Measurements from ENCODE around the gene OR5AU1.
"Not testable (repeated sequence)": the region's sequence is repeated elsewhere in the genome, so short reads cannot be mapped to it uniquely, and the experiment has no call there.

Gene OR5AU1

DNA sequence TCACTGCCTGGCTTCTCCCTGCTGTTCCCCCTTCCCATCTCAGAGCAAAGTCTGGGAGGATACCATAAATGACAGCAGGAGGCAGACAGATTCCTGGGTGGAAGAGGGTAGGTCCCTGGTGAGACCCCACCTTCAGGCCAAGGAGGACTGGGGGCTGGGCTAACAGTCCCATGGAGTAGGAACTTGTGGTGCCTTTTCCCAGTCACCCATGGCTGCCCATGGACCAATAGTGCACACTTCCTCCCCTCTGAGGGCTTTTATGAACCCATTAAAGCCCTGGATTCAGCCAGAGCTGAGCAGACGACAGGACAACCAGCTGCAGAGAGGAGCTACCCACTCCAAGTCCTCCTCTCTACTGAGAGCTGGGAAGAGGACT is 36.6 kb upstream of the OR5AU1 start:
- H3K27ac Mint-ChIP-seq: no peak overlapping the region
- peaks cover 6% of the 10 kb centered on the region for H3K9me3 Mint-ChIP-seq
- no peak for DNase-seq (ENCODE audit: low spot score)
- H3K4me3 Mint-ChIP-seq: peak overlapping the region; percentile 73
- H3K4me1 Mint-ChIP-seq (ENCODE audit: low read depth): peaks cover 10% of the 10 kb centered on the region
- H3K27me3 Mint-ChIP-seq (ENCODE audit: low read depth): peaks cover 20% of the 10 kb centered on the region
- H3K36me3 Mint-ChIP-seq (ENCODE audit: low read depth): no peaks in the 10 kb centered on the region

DNA sequence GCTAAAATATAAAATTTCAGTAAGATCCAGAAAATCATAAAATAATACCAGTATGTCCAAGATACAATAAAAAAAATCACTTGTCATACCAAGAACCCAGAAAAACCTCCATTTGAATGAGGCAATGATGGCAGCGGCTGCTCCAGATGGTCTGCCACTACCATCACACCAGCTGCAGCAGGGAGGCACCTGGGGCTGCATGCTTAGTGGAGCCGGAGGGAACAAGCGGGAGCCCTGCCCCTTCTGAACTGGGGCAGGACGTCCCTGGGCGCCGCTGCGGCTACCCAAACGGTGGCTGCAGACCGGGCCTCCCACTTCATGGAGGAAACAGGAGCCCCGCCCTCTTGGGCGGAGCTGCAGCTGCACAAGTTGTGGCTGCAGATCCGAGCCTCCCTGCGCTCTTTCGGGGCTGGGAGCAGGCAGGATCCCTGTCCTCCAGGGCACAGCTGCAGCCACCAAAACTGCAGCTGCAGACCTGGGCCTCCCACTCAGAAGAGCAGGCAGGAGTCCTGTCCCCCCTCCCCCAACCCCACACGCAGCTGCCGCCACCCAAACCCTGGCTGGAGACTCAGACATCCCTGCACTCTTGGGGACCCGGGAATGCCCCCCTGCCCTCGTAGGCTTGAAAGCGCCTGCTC is 36.1 kb upstream of the OR5AU1 start:
- Mint-ChIP-seq H3K4me1 (ENCODE audit: low read depth) (peaks cover 10% of the 10 kb centered on the region), H3K4me3 (peak overlapping the region; percentile 73), H3K36me3 (ENCODE audit: low read depth) (no peaks in the 10 kb centered on the region), H3K27ac (peak overlapping the region; percentile 41), H3K9me3 (peaks cover under 1% of the 10 kb centered on the region), H3K27me3 (ENCODE audit: low read depth) (peaks cover 20% of the 10 kb centered on the region)
- peak; percentile 70 for DNase-seq (ENCODE audit: low spot score)

DNA sequence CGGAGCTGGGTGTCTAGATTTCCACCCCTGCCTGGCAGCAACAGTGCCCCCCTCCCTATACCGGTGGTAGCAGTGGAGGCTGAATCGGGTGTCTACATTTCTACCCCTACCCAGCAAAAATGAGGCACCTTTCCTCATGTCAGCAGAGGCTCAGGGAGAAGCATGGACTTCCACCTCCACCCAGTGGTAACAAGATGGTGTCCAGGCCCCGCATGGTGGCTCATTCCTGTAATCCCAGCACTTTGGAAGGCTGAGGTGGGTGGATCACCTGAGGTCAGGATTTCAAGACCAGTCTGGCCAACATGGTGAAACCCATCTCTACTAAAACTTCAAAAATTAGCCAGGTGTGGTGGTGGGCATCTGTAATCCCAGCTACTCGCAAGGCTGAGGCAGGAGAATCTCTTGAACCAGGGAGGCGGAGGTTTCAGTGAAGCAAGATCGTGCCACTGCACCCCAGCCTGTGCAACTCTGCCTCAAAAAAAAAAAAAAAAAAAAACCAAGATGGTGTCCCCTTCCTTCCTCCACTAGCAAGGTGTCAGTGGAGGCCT is 35.5 kb upstream of the OR5AU1 start:
- H3K4me3 Mint-ChIP-seq: peak overlapping the region; percentile 73
- H3K27ac Mint-ChIP-seq: peak overlapping the region; percentile 41
- DNase-seq (ENCODE audit: low spot score): no peak
- no peaks in the 10 kb centered on the region for H3K9me3 Mint-ChIP-seq
- peaks cover 20% of the 10 kb centered on the region for H3K27me3 Mint-ChIP-seq (ENCODE audit: low read depth)
- H3K4me1 Mint-ChIP-seq (ENCODE audit: low read depth): peaks cover 10% of the 10 kb centered on the region
- no peaks in the 10 kb centered on the region for H3K36me3 Mint-ChIP-seq (ENCODE audit: low read depth)

DNA sequence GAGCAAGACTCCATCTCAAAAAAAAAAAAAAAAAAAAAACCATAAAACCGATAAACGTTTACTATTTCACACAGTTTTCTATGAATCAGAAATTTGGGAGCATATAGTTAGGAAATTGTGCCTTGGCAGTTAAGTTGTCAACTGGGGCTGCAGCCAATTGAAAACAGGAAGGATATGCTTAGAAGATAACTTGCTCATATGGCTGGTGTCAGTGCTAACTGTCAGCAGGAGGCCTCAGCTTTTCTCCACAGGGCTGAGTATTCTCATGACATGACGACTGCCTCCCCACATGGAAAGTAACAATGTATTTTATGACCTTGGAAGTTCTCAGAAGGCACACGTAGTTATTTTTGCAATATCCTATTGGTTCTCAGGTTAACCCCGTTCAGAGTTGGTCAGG is 29.6 kb upstream of the OR5AU1 start:
- H3K27ac Mint-ChIP-seq: no peak overlapping the region
- H3K4me1 Mint-ChIP-seq (ENCODE audit: low read depth): no peaks in the 10 kb centered on the region
- DNase-seq (ENCODE audit: low spot score): no peak
- peaks cover 4% of the 10 kb centered on the region for H3K9me3 Mint-ChIP-seq
- H3K36me3 Mint-ChIP-seq (ENCODE audit: low read depth): peaks cover 2% of the 10 kb centered on the region
- H3K27me3 Mint-ChIP-seq (ENCODE audit: low read depth): peaks cover 7% of the 10 kb centered on the region
- no peak overlapping the region for H3K4me3 Mint-ChIP-seq

DNA sequence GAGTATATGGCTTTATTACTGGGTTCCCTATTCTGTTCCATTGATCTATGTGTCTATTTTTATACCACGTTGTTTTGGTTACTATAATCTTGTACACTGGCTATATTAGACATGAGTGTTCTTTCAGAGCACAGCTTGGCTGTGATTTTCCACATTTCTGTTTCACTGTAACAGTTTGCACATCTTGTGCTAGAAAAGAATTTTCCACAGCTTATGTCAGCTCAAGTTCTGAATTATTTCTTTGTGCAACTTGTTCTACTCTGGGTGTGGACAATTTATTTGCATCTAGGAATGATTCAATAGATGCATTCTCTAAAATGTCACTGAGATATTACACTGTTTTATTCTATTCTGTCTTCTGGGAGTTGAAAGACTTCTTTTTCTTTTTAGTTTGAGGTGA is 28.4 kb upstream of the OR5AU1 start:
- H3K4me3 Mint-ChIP-seq: no peak overlapping the region
- H3K27me3 Mint-ChIP-seq (ENCODE audit: low read depth): peaks cover 10% of the 10 kb centered on the region
- no peak for DNase-seq (ENCODE audit: low spot score)
- no peak overlapping the region for H3K27ac Mint-ChIP-seq
- H3K36me3 Mint-ChIP-seq (ENCODE audit: low read depth): peaks cover 2% of the 10 kb centered on the region
- H3K4me1 Mint-ChIP-seq (ENCODE audit: low read depth): no peaks in the 10 kb centered on the region
- H3K9me3 Mint-ChIP-seq: peaks cover 4% of the 10 kb centered on the region

DNA sequence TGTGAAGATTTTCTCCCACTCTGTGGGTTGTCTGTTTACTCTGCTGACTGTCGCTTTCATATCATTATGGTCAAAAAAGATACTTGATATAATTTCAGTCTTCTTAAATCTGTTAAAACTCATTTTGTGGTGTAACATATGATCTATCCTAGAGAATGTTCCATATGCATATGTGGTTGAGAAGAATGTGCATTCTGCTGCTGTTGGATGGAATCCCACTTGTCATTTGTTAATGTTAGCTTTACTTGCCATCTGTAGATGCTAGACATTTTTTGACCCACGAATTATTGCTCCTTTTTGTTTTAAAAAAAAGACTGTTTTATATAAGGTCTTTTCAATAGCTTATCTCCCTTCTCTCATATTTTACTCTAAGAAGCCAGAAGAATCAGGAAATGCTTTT is 26.3 kb upstream of the OR5AU1 start:
- Mint-ChIP-seq H3K36me3 (ENCODE audit: low read depth) (peaks cover 2% of the 10 kb centered on the region), H3K27ac (no peak overlapping the region), H3K9me3 (peaks cover 4% of the 10 kb centered on the region), H3K4me1 (ENCODE audit: low read depth) (no peaks in the 10 kb centered on the region), H3K27me3 (ENCODE audit: low read depth) (peaks cover 17% of the 10 kb centered on the region), H3K4me3 (no peak overlapping the region)
- DNase-seq (ENCODE audit: low spot score): no peak

DNA sequence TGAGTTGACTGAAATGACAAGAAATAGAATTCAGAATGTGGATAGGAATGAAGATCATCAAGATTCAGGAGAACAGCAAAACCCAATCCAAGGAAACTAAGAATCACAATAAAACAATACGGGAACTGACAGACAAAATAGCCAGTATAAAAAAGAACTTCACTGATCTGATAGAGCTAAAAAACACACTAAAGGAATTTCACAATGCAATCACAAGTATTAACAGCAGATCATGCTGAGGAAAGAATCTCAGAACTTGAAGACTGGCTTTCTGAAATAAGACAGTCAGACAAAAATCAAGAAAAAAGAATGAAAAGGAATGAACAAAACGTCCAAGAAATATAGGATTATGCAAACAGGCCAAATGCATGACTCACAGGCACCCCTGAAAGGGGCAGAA is 15.3 kb upstream of the OR5AU1 start:
- H3K27ac Mint-ChIP-seq: no peak overlapping the region
- no peaks in the 10 kb centered on the region for H3K36me3 Mint-ChIP-seq (ENCODE audit: low read depth)
- H3K4me3 Mint-ChIP-seq: no peak overlapping the region
- no peaks in the 10 kb centered on the region for H3K9me3 Mint-ChIP-seq
- no peak for DNase-seq (ENCODE audit: low spot score)
- peaks cover 47% of the 10 kb centered on the region for H3K27me3 Mint-ChIP-seq (ENCODE audit: low read depth)
- no peaks in the 10 kb centered on the region for H3K4me1 Mint-ChIP-seq (ENCODE audit: low read depth)

DNA sequence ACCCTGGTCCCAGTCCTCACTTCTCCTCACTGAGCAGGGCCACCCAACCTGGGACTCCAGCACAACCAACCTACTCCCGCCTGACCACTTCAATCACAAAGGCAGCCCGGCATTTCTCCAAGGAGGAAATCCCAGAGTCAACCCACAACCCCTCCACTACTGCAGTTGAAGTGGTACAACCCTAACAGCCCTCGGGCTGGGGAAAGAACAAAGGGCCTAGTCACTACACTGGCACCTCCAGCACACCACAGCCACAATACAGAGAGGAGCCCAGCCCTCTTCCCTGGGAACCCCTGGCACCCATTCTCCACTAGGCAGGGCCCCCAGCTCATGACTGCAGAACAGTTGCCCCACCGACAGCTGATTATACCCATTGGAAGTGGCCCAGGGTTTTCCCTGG is 13.7 kb upstream of the OR5AU1 start:
- Mint-ChIP-seq H3K9me3 (no peaks in the 10 kb centered on the region), H3K27me3 (ENCODE audit: low read depth) (peaks cover 48% of the 10 kb centered on the region), H3K27ac (no peak overlapping the region), H3K4me3 (no peak overlapping the region), H3K4me1 (ENCODE audit: low read depth) (peaks cover 3% of the 10 kb centered on the region), H3K36me3 (ENCODE audit: low read depth) (no peaks in the 10 kb centered on the region)
- DNase-seq (ENCODE audit: low spot score): no peak

DNA sequence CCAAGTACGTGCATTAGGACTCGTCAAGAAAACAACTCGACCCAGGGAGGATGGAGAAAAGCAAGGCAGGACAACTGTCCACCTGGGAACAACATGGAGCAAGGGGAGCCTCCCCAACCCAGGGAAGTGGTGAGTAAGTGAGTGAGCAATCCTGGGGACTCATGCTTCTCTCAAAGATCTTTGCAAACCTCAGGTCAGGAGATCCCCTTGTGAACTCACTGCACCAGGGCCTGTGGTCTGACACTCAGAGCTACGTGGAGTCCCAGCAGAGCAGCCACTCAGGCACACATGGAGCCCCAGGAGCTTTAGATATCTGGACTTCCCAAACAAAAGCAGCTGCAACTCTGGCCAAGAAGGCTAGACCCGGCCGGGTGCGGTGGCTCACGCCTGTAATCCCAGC is 12.2 kb upstream of the OR5AU1 start:
- H3K4me3 Mint-ChIP-seq: no peak overlapping the region
- H3K27me3 Mint-ChIP-seq (ENCODE audit: low read depth): peaks cover 42% of the 10 kb centered on the region
- peaks cover 3% of the 10 kb centered on the region for H3K4me1 Mint-ChIP-seq (ENCODE audit: low read depth)
- no peak overlapping the region for H3K27ac Mint-ChIP-seq
- H3K36me3 Mint-ChIP-seq (ENCODE audit: low read depth): no peaks in the 10 kb centered on the region
- DNase-seq (ENCODE audit: low spot score): no peak
- no peaks in the 10 kb centered on the region for H3K9me3 Mint-ChIP-seq

DNA sequence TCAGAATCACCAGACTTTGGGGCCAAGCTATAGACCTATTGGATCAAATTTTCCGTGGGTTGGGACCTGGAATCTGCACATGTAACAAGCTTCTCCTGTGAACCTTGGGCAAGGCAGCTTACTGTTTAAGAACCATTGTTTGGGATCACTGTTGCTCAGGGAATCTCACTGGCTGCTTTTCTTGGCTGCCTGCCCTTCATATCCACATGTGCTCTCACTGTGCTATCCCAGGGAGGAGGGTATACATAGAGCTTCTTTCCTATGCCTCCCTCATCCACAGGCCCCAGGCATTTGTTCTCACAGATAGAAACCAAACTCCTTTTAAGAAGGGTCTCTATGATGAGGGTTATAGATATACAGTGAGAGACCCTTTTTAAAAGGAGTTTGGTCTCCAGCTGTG is 9.8 kb upstream of the OR5AU1 start:
- H3K9me3 Mint-ChIP-seq; H3K4me3 Mint-ChIP-seq; H3K27ac Mint-ChIP-seq; H3K4me1 Mint-ChIP-seq (ENCODE audit: low read depth); DNase-seq (ENCODE audit: low spot score); H3K36me3 Mint-ChIP-seq (ENCODE audit: low read depth): not testable (repeated sequence)
- peaks cover 34% of the 10 kb centered on the region for H3K27me3 Mint-ChIP-seq (ENCODE audit: low read depth)

DNA sequence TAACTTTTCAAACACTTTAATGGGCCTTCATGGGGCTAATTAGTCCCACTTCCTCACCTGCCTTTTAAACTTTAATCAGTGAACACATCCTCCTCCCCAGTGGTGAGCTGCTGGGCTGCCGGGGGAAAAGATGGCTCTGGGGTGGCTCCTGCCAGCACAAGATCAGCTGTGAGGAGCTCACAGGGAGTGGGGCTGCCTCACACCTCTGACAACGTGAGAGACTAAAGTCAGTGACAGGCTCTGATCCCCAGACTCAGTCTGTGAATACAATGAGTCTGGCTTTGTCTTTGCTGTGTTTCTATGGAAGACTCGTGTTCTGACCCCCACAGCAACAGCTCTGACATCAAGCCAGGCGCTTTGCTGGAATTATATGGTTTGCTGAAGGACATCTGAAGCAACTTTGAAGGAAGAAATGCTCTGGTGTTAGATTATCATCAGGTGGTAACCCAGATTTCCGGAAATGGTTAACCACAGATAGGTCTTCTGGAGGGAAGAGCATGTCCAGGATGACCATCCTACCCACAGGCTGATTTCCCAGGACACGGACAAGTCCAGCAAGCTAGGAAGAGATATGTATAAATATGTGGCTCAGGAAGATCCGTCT is 9.2 kb upstream of the OR5AU1 start:
- H3K9me3 Mint-ChIP-seq; H3K4me3 Mint-ChIP-seq; H3K27ac Mint-ChIP-seq; H3K36me3 Mint-ChIP-seq (ENCODE audit: low read depth); DNase-seq (ENCODE audit: low spot score); H3K4me1 Mint-ChIP-seq (ENCODE audit: low read depth): not testable (repeated sequence)
- H3K27me3 Mint-ChIP-seq (ENCODE audit: low read depth): peaks cover 32% of the 10 kb centered on the region

DNA sequence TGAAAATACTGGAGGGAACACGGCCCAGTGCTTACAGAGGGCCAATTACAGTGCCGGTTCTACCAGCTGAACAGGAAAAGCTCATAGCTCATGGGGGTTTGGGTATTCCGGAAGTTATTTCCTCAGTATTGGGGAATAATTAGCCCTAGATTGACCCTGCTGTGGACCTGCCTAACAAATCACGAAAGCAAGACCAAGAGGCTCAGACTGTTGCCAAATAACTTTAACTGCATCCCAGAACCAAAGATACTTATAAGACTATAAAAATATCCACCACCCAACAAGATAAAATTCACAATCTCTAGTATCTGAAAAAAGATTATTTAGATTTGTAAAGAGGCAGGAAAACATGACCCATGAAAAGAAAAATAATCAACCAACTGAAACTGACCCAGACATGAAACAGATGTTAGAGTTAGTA is 8.0 kb upstream of the OR5AU1 start:
- peaks cover 32% of the 10 kb centered on the region for H3K27me3 Mint-ChIP-seq (ENCODE audit: low read depth)

DNA sequence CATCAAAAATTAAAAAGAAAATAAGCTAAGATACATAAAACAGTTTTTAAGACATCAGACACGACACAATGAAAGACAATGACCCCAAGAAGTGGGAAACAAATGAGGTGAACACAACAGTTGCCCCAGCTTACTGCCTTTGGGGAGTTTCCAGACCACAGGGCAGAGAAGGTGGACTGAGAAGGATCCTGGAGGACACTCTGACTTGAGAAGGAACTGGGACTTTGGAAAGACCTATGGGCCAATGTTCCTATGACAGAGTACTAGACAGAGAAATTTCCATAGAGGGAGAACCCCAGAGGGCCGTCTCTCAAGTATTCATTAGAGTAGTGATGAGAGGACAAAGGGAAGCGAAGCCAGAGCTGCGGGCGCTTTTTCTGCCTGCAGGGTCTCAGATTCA is 6.2 kb upstream of the OR5AU1 start:
- Mint-ChIP-seq H3K9me3 (no peaks in the 10 kb centered on the region), H3K4me1 (ENCODE audit: low read depth) (peaks cover 3% of the 10 kb centered on the region), H3K27me3 (ENCODE audit: low read depth) (peaks cover 35% of the 10 kb centered on the region), H3K27ac (no peak overlapping the region), H3K36me3 (ENCODE audit: low read depth) (no peaks in the 10 kb centered on the region), H3K4me3 (no peak overlapping the region)
- DNase-seq (ENCODE audit: low spot score): no peak

More for the DNA sequence above, 8.0 kb upstream of the OR5AU1 start:
- H3K4me1 Mint-ChIP-seq (ENCODE audit: low read depth): peaks cover 3% of the 10 kb centered on the region
- no peak for DNase-seq (ENCODE audit: low spot score)
- no peak overlapping the region for H3K4me3 Mint-ChIP-seq
- no peaks in the 10 kb centered on the region for H3K36me3 Mint-ChIP-seq (ENCODE audit: low read depth)
- no peak overlapping the region for H3K27ac Mint-ChIP-seq
- no peaks in the 10 kb centered on the region for H3K9me3 Mint-ChIP-seq

DNA sequence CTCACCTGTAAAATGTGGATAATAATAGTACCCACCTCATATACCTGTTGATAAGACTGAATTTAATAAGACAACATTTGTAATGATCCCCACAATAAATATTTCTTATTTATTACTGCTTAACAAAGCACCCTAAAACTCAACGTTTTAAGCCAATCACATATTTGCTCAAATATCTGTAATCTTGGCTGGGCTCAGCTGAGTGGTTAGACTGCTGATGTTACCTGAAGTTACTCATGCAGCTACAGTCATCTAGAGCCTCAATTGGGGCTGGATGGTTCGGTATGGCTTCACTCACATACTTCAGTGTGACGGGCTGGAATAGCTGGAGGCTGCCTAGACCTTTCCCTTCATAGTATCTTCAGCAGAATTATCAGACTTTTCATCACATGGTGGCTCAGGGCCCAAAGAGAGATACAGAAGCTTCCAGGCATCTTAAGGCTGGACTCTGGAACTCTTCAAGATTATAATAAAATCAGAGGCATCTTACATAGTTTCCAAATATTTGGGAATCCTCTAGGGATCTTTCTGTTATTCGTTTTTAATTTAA is 4.3 kb upstream of the OR5AU1 start:
- H3K27ac Mint-ChIP-seq: no peak overlapping the region
- no peaks in the 10 kb centered on the region for H3K36me3 Mint-ChIP-seq (ENCODE audit: low read depth)
- H3K9me3 Mint-ChIP-seq: no peaks in the 10 kb centered on the region
- peaks cover 31% of the 10 kb centered on the region for H3K27me3 Mint-ChIP-seq (ENCODE audit: low read depth)
- DNase-seq (ENCODE audit: low spot score): no peak
- H3K4me1 Mint-ChIP-seq (ENCODE audit: low read depth): peaks cover 1% of the 10 kb centered on the region
- no peak overlapping the region for H3K4me3 Mint-ChIP-seq
